HEK293T (cell line): ENCODE data around the gene MYO5B.

ENCODE experiments used
- ELF4 ChIP-seq: fragments of 450-650 bp; IDR thresholded peaks from 2 replicates; pipeline ENCODE4 v1.6.1; 2017; ENCODE audit warnings: antibody characterized with exemption
- FOXK2 ChIP-seq: fragments of 450-650 bp; IDR thresholded peaks from 2 replicates; pipeline ENCODE4 v1.6.1; 2016; ENCODE audit warnings: mild to moderate bottlenecking
- SP1 ChIP-seq: fragments of 450-650 bp; IDR thresholded peaks from 2 replicates; pipeline ENCODE4 v1.6.1; 2017
- ZNF384 ChIP-seq: fragments of 450-650 bp; IDR thresholded peaks from 2 replicates; pipeline ENCODE4 v1.6.1; 2016

- TF ChIP-seq ZNF384 (no peak), ELF4 (no peak), FOXK2 (no peak), SP1 (no peak)
These were observed 390.9 kb downstream of the MYO5B start for GRCh38 chr18:49804096-49804495.
